Stomach (tissue), 9 donors: ENCODE results near the gene RTN4. TPM values are rescaled to one million over a fixed set of nuclear protein-coding genes. Genes with fewer than 3 reads are reported as not detected.
A peak's percentile ranks its signal among the peaks of the same experiment; 100 is the strongest.

Experiments
- DNase-seq, 2 donors: peaks; one replicate each; pipeline versions ENCODE4 v3.0.0 to v3.0.0-alpha.2; 2013 to 2019
- H3K27ac ChIP-seq, 5 donors: fragments of 200-600 bp in 4 of 5; sonication (generic) in 4 of 5; one replicate each; pipeline ENCODE4 v1.5.1; 2013 to 2019; ENCODE audit warnings: mild to moderate bottlenecking in 1 of 5, moderate library complexity in 1 of 5
- H3K27me3 ChIP-seq, 3 donors: fragments of 200-600 bp; sonication (generic); one replicate each; pipeline ENCODE4 v1.5.1; 2017 to 2019; ENCODE audit warnings: mixed run types in 1 of 3
- H3K36me3 ChIP-seq, 4 donors: fragments of 200-600 bp; sonication (generic); 1 replicate in 3 of 4; 2 replicates in 1 of 4; pipeline ENCODE4 v1.5.1; 2016 to 2019
- H3K4me1 ChIP-seq, 4 donors: fragments of 200-600 bp; sonication (generic); one replicate each; pipeline ENCODE4 v1.5.1; 2016 to 2019
- H3K4me3 ChIP-seq, 4 donors: fragments of 200-600 bp; sonication (generic) in 3 of 4; one replicate each; pipeline ENCODE4 v1.5.1; 2016 to 2019; ENCODE audit warnings: mild to moderate bottlenecking in 1 of 4
- H3K9me3 ChIP-seq, 4 donors: fragments of 200-600 bp; sonication (generic); one replicate each; pipeline ENCODE4 v1.5.1; 2016 to 2019
- CTCF ChIP-seq, 7 experiments: fragments of 450-650 bp in 4 of 7; fragments of 200-600 bp in 3 of 7; sonication (generic) in 3 of 7; IDR thresholded peaks; one replicate each; pipeline ENCODE4 v1.5.1; 2016 to 2019; ENCODE audit warnings: antibody characterized with exemption in 7 of 7, control low read depth in 2 of 7, mild to moderate bottlenecking in 1 of 7
- EP300 ChIP-seq: sonication (generic); formaldehyde crosslinking; IDR thresholded peaks from one replicate; pipeline ENCODE4 v1.6.1; 2017; ENCODE audit warnings: antibody characterized with exemption
- POLR2A ChIP-seq, 4 donors: fragments of 450-650 bp; IDR thresholded peaks; one replicate each; pipeline ENCODE4 v1.6.1; 2016; ENCODE audit warnings: antibody characterized with exemption in 4 of 4, control low read depth in 2 of 4, mild to moderate bottlenecking in 1 of 4, moderate library complexity in 1 of 4
- POLR2AphosphoS5 ChIP-seq, 3 donors: sonication (generic); formaldehyde crosslinking; IDR thresholded peaks; one replicate each; pipeline ENCODE4 v1.6.1; 2016; ENCODE audit warnings: antibody characterized with exemption in 3 of 3
- WGBS, 5 donors: extraction: QIAGEN DNeasy Blood & Tissue Kit in 3 of 5; methylation state at CpG; one replicate each; pipeline versions ENCODE4 v1.1.5 to v1.1.7; 2013 to 2018; 5-methylcytosine and 5-hydroxymethylcytosine counted together
- intact Hi-C: fragments of 100-400 bp; cut with DNase I; formaldehyde crosslinking; loops from one replicate; pipeline ENCODE4 v1.15.1; 2023; ENCODE audit warnings: low total_unique reads
- polyA plus RNA-seq, 3 donors: library from polyadenylated mRNA; stranded (reverse); fragments of 200-250 nt; gene quantifications; one replicate each; pipeline ENCODE4 v1.2.3, GENCODE V29; 2013
- total RNA-seq, 5 donors: library from RNA; depleted of rRNA; stranded (reverse); fragments of >200 nt; gene quantifications; one replicate each; pipeline versions ENCODE4 v1.1.0 to v1.2.3, GENCODE V29; 2014 to 2016
- donor health status: healthy with polysubstance abuse.
- donor health status: Bipolar disorder and iron deficiency.
- donor health status: healthy.

The RTN4 gene
- total and polyA plus RNA-seq, 8 donors = 40.8 to 463 (median 126) TPM

DNA sequence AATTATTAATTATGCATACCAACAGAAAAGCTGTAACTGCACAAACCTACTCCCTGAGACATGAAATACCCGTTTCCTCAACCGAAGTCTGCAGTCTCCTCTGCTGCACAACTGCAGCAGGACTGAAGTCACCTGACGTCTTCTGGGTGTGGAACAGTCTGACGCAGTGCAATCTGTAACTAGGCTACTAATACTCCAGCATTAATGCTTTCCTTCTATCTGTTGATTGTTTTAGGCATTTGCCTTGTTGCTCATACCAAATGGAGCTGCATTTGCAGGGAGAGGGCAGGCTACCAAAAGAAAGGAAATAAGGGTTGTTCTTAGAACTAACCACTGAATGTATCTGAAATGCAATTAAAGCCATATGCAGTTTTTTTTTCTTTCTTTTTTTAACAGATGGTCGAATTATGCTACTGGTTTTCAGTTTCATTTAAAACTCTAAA is 40.1 kb downstream of the RTN4 start:
- Histone ChIP-seq H3K9me3 (no peaks in the 10 kb centered on the region), H3K36me3 (no peaks in the 10 kb centered on the region), H3K4me3 (peak overlapping the region; percentile 36 to 40 (median 38)), H3K4me1 (peaks cover 59 to 100% (median 81%) of the 10 kb centered on the region in 4 donors), H3K27me3 (no peaks in the 10 kb centered on the region), H3K27ac (peak overlapping the region; percentile 69 to 85 (median 74))
- intact Hi-C loops = no loop called here
- peak; percentile 18 to 88 (median 88) for TF ChIP-seq POLR2AphosphoS5 (IDR thresholded peaks at IDR 0.05)
- no peak for TF ChIP-seq CTCF (IDR thresholded peaks at IDR 0.05)
- TF ChIP-seq POLR2A (IDR thresholded peaks at IDR 0.05) = peak in 1 of 4 donors; percentile 66
- no peak for TF ChIP-seq EP300
- 0 to 5% (median 2%) methylated on average over 5 of the region's 5 CpGs for WGBS, 5 donors
- DNase-seq = peak; percentile 65 to 92

DNA sequence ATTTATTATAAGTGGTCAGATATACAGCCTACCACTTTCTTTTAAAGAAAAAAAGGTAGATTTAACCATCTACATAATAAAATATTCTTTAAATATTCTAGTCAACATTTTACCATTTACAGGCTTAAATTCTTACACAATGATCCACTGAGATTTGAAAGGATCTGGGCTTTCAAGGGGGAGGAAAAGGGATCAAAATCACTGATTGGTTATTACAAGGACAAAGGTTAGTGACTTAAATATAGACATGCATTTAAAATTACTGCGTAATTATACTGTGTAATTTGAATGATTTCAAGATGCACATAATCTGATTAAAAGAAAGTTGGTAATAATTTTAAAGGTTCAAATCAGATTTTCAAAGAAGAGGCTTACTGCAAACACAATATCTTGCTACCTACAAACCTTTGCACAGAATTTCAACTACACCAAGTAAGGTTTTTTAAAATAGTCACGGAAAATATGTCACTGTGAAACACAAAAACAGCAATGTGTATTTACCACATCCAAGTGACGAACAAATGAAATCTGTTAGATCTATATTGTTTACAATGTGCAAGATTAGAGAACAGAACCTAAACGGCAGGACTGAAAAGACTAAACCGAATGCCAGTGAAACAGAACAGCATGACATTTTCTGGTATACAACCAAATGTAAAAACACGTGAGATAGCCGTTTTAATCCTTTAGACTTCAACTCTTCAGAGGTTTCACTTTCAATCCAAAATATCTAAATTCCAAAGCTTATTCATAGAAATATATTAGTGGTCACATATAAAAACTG is 40.8 kb downstream of the RTN4 start:
- Histone ChIP-seq H3K9me3 (no peaks in the 10 kb centered on the region), H3K27me3 (no peaks in the 10 kb centered on the region), H3K36me3 (no peaks in the 10 kb centered on the region), H3K4me3 (peak overlapping the region; percentile 36 to 40 (median 38)), H3K27ac (peak overlapping the region; percentile 69 to 85 (median 74)), H3K4me1 (peaks cover 59 to 100% (median 81%) of the 10 kb centered on the region in 4 donors)
- no peak for TF ChIP-seq POLR2A (IDR thresholded peaks at IDR 0.05)
- no peak for TF ChIP-seq CTCF (IDR thresholded peaks at IDR 0.05)
- TF ChIP-seq POLR2AphosphoS5 (IDR thresholded peaks at IDR 0.05) = no peak
- no peak for TF ChIP-seq EP300
- 6 to 13% (median 11%) methylated on average over 7 of the region's 7 CpGs for WGBS, 5 donors
- intact Hi-C loops = no loop called here
- peak in 1 of 2 donors; percentile 34 for DNase-seq

GRCh38 chr2:55006306-55006705 is 43.9 kb downstream of the RTN4 start:
- 35 to 45% (median 40%) methylated on average over 3 of the region's 3 CpGs for WGBS, 5 donors
- Histone ChIP-seq H3K27me3 (no peaks in the 10 kb centered on the region), H3K27ac (peak overlapping the region in 2 of 5 donors; percentile 22 to 47), H3K4me1 (peaks cover 32 to 100% (median 71%) of the 10 kb centered on the region in 4 donors), H3K4me3 (no peak overlapping the region), H3K36me3 (no peaks in the 10 kb centered on the region), H3K9me3 (no peaks in the 10 kb centered on the region)
- intact Hi-C loops = no loop called here
- DNase-seq = no peak
- TF ChIP-seq POLR2AphosphoS5 (IDR thresholded peaks at IDR 0.05) (no peak), POLR2A (IDR thresholded peaks at IDR 0.05) (no peak), EP300 (no peak), CTCF (IDR thresholded peaks at IDR 0.05) (no peak)

DNA sequence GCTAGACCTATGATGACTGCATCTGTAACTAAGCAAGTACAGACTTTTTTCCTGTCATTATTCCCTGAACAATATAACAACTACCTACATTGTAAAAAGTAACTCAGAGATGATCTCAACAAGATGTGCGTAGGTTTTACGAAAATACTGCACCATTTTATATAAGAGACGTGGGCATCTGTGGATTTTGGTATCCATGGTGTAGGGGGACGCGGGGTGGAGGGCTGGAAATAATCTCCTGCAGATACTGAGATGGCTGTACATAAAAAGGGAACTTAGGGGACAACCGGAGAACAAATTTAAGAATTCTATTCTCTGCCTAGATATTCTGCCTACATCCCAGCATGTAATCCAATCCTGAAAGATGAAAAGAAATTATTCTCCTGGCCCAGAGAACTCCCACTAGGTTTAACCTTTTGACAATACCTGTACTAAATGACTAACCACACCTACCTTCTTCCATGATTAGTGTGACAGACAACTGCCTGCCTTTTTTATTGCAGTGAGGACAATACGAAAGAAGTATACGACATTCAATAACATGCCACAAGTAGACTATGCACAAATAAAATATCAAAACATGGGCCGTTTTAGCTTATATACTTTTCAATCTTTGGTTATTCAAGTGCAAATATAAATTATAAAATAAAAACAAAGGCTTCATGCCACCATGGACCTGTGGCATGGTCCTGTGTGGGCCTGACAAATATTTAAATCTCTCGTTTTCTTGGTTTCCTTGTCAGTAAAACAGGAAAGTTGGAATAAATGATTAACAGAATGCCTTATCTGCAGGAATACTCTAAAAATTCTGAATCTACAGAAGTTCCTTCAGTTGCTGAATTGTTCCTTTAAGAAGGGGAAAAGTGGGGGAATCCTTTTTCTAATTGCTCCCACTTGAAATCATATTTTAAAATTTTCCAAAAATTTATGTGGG is 46.3 kb downstream of the RTN4 start:
- peak overlapping the region in 1 of 5 donors; percentile 31 for H3K27ac ChIP-seq

More for the DNA sequence above, 46.3 kb downstream of the RTN4 start:
- intact Hi-C loops = no loop called here
- no peaks in the 10 kb centered on the region for H3K36me3 ChIP-seq
- WGBS, 5 donors = 79 to 91% (median 82%) methylated on average over 10 of the region's 10 CpGs
- no peak overlapping the region for H3K4me3 ChIP-seq
- H3K9me3 ChIP-seq = no peaks in the 10 kb centered on the region
- no peaks in the 10 kb centered on the region for H3K27me3 ChIP-seq
- DNase-seq = no peak
- H3K4me1 ChIP-seq = peaks cover 23 to 100% (median 73%) of the 10 kb centered on the region in 4 donors
- TF ChIP-seq CTCF (IDR thresholded peaks at IDR 0.05) (no peak), EP300 (no peak), POLR2AphosphoS5 (IDR thresholded peaks at IDR 0.05) (no peak)
